Measurements from ENCODE around the gene MAPK8IP1.

Gene MAPK8IP1

GRCh38 chr11:45860348-45860747, 25.1 kb upstream of the MAPK8IP1 start:
- DNase-seq (ENCODE audit: low spot score) = no peak

GRCh38 chr11:45860764-45861510, 24.5 kb upstream of the MAPK8IP1 start:
- DNase-seq (ENCODE audit: low spot score) = no peak

- DNase-seq (ENCODE audit: low spot score) = no peak
These were observed 21.4 kb upstream of the MAPK8IP1 start for GRCh38 chr11:45864041-45864440.

- DNase-seq (ENCODE audit: low spot score) = no peak
These were observed 15.9 kb upstream of the MAPK8IP1 start for GRCh38 chr11:45869551-45869950.

- no peak for DNase-seq (ENCODE audit: low spot score)
These were observed 14.7 kb upstream of the MAPK8IP1 start for GRCh38 chr11:45870706-45871105.

- no peak for DNase-seq (ENCODE audit: low spot score)
These were observed 13.8 kb upstream of the MAPK8IP1 start for GRCh38 chr11:45871638-45872037.

- DNase-seq (ENCODE audit: low spot score) = peak; percentile 26
These were observed 12.6 kb upstream of the MAPK8IP1 start for GRCh38 chr11:45872651-45873356.

GRCh38 chr11:45876401-45876800, 9.1 kb upstream of the MAPK8IP1 start:
- no peak for DNase-seq (ENCODE audit: low spot score)

GRCh38 chr11:45877221-45877620, 8.2 kb upstream of the MAPK8IP1 start:
- no peak for DNase-seq (ENCODE audit: low spot score)

- DNase-seq (ENCODE audit: low spot score) = no peak
These were observed 7.6 kb upstream of the MAPK8IP1 start for GRCh38 chr11:45877845-45878244.

- no peak for DNase-seq (ENCODE audit: low spot score)
These were observed 5.4 kb upstream of the MAPK8IP1 start for GRCh38 chr11:45879803-45880686.

- no peak for DNase-seq (ENCODE audit: low spot score)
These were observed 4.5 kb upstream of the MAPK8IP1 start for GRCh38 chr11:45880772-45881570.

- DNase-seq (ENCODE audit: low spot score) = no peak
These were observed 3.6 kb upstream of the MAPK8IP1 start for GRCh38 chr11:45881708-45882368.

GRCh38 chr11:45884596-45885185, 760 bp upstream of the MAPK8IP1 start:
- DNase-seq (ENCODE audit: low spot score) = no peak

GRCh38 chr11:45885921-45886721, 670 bp downstream of the MAPK8IP1 start:
- no peak for DNase-seq (ENCODE audit: low spot score)

GRCh38 chr11:45886816-45887520, 1.5 kb downstream of the MAPK8IP1 start:
- DNase-seq (ENCODE audit: low spot score) = no peak

GRCh38 chr11:45887587-45887986, 2.1 kb downstream of the MAPK8IP1 start:
- no peak for DNase-seq (ENCODE audit: low spot score)

GRCh38 chr11:45889555-45889954, 4.1 kb downstream of the MAPK8IP1 start:
- DNase-seq (ENCODE audit: low spot score) = no peak

- DNase-seq (ENCODE audit: low spot score) = no peak
These were observed 4.5 kb downstream of the MAPK8IP1 start for GRCh38 chr11:45889966-45890365.
